Stimulated activated effector memory CD8-positive, alpha-beta T cell treated with anti-CD3 and anti-CD28 coated beads, Interleukin-12 subunit alpha, Interleukin-12 subunit beta, amount 100 ng/mL, for 72 hours (primary cell): ENCODE data around the gene LMO7.
A peak's percentile ranks its signal among the peaks of the same experiment; 100 is the strongest.

Experiments used
- ATAC-seq: fragments of 150-1000 bp; cut with Tn5 transposase; 2 replicates; pipeline ENCODE4 v1.10.0; 2021
- DNase-seq, 2 donors: peaks; one replicate each; pipeline ENCODE4 v3.0.0; 2021 to 2022; ENCODE audit warnings: low spot score in 2 of 2
- H3K27ac Mint-ChIP-seq: one replicate; pipeline ENCODE4 v1.8.0; 2022; ENCODE audit warnings: mild to moderate bottlenecking, mixed read lengths
- H3K36me3 Mint-ChIP-seq: one replicate; pipeline ENCODE4 v1.8.0; 2022; ENCODE audit warnings: mild to moderate bottlenecking, mixed read lengths
- H3K4me1 Mint-ChIP-seq: one replicate; pipeline ENCODE4 v1.8.0; 2022; ENCODE audit warnings: mixed read lengths
- H3K4me3 Mint-ChIP-seq: one replicate; pipeline ENCODE4 v1.8.0; 2022; ENCODE audit warnings: mild to moderate bottlenecking, mixed read lengths
- H3K9me3 Mint-ChIP-seq: one replicate; pipeline ENCODE4 v1.8.0; 2022; ENCODE audit warnings: mixed read lengths

Gene LMO7

DNA sequence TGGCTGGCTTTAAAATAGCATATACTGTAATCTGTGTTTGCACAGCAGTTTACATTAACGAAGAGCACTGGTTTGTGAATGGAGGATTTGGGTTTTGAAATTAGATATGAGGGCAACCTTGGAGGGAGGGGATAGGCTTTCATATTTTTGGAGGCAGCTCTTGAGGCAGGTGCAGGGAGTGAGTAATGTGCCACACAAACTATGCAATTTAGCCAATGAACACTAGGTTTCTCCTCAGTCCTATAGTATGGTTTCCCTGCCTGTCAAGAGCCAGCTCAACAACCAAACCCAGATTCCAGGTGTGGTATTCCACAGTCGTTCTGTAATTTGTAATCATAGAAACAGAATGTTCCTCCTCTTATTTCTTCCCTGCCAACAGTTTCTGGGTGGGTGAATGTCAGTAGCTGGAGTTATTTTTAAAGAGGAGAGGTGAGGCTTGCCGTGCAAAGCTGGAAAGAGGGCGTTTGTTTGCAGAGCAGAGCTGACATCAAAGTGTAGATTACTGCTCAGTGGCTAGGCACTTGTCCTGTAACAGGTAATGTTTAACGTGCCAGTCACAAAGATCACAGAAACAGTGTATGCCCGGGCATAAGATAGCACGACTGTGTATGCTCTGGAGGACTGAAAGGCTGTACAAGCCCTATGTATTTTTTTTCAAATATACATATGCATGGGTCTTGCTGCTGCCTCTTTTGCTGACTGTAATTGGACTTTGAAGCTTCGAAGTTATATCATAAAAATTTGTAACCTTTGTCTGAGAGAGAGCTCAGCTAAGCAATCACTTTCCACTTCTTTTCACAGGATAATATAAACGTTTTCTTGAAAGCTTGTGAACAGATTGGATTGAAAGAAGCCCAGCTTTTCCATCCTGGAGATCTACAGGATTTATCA is 124.2 kb downstream of the LMO7 start:
- Mint-ChIP-seq H3K4me1 (peaks cover 17% of the 10 kb centered on the region), H3K36me3 (no peaks in the 10 kb centered on the region), H3K4me3 (peak overlapping the region; percentile 22), H3K27ac (no peak overlapping the region), H3K9me3 (no peaks in the 10 kb centered on the region)
- ATAC-seq (no peak), DNase-seq (no peak)

DNA sequence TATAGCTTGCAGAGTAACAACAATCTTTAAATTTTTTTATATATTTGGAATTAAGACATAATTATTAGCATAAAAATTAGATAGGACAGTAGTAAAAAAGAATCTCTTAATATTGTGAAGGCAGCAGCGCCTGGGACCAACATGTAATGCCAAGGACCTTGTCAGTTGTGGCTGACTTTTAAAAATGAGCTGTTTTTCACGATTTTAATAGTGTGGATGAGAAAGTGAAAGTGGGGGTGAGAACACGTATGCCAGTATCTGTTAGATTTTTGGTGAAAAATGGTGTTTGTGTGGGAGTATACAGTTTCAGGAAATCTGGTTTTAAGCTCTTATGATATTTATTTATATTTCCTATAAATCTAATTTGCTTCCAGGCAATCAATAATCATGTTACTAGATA is 125.2 kb downstream of the LMO7 start:
- Mint-ChIP-seq H3K27ac (peak overlapping the region; percentile 85), H3K4me3 (peak overlapping the region; percentile 49), H3K9me3 (peaks cover 2% of the 10 kb centered on the region), H3K4me1 (peaks cover 17% of the 10 kb centered on the region), H3K36me3 (no peaks in the 10 kb centered on the region)
- DNase-seq (no peak), ATAC-seq (peak; percentile 65)

DNA sequence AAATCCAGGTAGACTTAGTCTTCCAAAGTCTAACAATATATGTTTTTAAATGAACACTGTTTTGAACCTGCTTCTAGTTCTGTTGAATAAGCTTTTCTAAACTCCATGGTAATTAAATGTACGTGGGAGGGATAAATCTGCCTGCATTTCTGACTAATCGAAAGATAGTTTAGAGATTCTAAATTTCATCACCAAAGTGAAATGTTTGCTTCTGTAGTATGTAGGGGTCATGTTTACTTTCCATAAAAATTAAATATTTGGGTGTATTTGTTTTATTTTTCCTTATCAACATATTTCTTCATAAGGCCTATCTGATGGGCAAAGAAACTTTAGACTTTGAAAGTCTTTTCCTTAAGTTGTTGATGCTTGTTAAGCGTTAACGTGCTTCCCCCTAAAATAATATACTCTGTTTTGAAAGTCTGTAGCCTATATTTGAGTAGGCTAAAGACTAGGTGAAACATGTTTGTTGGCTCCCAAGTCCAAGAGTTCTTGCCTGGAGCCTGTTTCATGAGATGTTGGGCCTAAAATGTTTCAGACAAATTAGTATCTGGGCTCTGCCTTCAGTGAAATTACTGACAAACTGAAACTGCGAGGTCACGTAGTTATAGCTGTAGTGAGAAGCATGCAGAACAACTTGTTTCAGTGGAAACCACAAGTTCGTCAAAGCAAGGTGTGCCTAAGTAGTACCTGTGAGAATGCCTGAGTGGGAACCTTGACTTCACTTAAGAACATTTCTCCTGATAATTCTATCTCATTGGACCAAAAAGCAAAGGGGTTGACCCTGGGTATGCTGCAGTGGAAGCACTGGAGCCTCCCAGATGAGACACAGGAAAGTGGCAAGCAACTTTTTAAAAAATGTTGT is 126.2 kb downstream of the LMO7 start:
- DNase-seq: no peak
- ATAC-seq: peak; percentile 93
- Mint-ChIP-seq H3K27ac (peak overlapping the region; percentile 85), H3K36me3 (no peaks in the 10 kb centered on the region), H3K9me3 (peaks cover 2% of the 10 kb centered on the region), H3K4me1 (peaks cover 17% of the 10 kb centered on the region), H3K4me3 (peak overlapping the region; percentile 49)

DNA sequence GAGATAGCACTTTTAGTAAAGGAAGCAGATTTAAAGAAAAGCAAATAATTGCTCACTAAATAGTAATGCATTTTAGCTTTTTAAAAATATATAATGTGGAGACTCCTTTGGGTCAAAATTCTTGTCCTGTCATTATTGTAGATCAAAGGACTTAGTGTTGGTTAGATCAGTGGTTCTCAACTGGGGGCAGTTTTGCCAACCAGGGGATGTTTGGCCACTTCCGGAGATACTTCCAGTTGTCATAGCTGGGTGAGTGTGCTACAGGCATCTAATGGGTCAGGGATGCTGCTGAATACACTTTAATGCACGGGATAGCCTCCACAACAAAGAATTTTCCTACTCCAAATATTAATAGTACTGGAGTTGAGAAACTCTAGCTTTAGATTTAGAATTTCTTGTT is 126.8 kb downstream of the LMO7 start:
- peaks cover 17% of the 10 kb centered on the region for H3K4me1 Mint-ChIP-seq
- H3K4me3 Mint-ChIP-seq: peak overlapping the region; percentile 49
- no peak for DNase-seq

DNA sequence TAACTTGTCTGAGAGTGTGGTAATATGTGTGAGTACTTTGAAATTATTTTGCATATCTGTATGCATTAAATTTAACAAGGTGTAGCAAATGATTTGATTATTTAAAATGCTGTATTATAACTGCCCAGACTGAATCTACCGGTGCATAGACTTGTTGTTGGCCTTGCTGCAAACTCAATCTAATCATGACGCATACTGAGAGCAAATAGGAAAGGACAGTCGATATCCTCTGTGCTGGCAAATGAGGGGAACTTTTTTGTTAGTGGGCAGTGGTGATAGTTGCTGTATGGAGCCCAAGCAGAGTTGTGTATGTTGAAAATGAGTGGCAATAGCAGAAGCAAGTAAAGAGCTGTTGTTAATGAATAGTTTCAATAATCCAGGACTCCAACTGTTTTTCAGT is 127.4 kb downstream of the LMO7 start:
- no peak for DNase-seq
- peaks cover 17% of the 10 kb centered on the region for H3K4me1 Mint-ChIP-seq
- no peak for ATAC-seq
- H3K9me3 Mint-ChIP-seq: peaks cover 2% of the 10 kb centered on the region
- H3K4me3 Mint-ChIP-seq: no peak overlapping the region
- no peaks in the 10 kb centered on the region for H3K36me3 Mint-ChIP-seq
- no peak overlapping the region for H3K27ac Mint-ChIP-seq

More for the DNA sequence above, 126.8 kb downstream of the LMO7 start:
- Mint-ChIP-seq H3K27ac (peak overlapping the region; percentile 85), H3K36me3 (no peaks in the 10 kb centered on the region), H3K9me3 (peaks cover 2% of the 10 kb centered on the region)
- ATAC-seq: no peak

DNA sequence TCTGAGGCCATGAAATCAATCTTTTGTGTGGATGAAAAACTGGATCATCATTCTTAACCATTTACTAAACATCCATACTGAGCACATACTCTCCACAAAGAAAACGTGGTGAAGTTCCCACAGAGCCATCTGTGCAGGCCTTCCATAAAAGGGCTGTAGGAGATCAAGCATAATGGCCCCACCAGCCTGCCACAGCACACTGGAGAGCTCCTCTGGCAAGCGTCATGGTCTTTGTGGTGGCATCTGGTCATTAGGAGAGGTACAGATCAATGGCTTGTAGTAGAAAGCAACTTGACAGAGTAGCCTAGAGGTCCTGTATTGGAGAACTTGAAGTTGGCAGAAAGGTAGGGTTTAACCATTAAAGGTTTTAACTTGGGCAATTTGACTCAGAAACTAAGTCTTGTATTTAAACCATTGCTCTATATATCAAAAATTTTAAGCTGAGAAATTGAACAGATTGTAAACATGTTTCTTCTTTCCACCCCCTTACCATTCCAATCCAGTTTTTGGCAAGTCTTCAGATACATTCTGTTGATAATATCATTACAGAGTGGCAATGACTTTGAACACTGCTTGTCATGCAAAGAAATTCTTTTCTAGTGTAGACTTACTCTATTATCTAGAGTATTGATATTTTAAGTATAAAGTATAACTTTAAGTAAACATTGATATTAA is 128.3 kb downstream of the LMO7 start:
- ATAC-seq (no peak), DNase-seq (no peak)
- Mint-ChIP-seq H3K36me3 (no peaks in the 10 kb centered on the region), H3K4me1 (peaks cover 17% of the 10 kb centered on the region), H3K9me3 (peaks cover 2% of the 10 kb centered on the region), H3K4me3 (no peak overlapping the region), H3K27ac (no peak overlapping the region)

DNA sequence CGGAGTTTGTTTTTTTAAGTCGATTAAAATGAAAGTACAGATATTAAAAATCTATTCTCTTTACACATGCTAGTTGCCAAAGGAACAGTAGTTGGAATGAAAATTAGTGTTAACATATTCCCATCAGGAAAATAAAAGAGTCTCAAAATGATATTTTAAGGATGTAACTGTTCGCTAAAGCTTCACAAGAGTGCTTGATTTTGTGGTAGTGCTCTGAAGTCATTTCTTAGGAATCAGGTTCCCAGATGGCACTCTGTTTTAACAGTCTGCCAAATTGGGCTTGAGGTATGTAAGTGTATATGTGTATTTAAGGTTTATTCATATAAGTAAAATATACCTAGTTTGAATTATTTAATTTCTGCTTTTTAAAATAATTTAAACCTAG is 128.8 kb downstream of the LMO7 start:
- H3K9me3 Mint-ChIP-seq: peaks cover 2% of the 10 kb centered on the region
- peaks cover 17% of the 10 kb centered on the region for H3K4me1 Mint-ChIP-seq
- H3K4me3 Mint-ChIP-seq: no peak overlapping the region
- ATAC-seq (no peak), DNase-seq (no peak)
- no peaks in the 10 kb centered on the region for H3K36me3 Mint-ChIP-seq
- H3K27ac Mint-ChIP-seq: no peak overlapping the region

DNA sequence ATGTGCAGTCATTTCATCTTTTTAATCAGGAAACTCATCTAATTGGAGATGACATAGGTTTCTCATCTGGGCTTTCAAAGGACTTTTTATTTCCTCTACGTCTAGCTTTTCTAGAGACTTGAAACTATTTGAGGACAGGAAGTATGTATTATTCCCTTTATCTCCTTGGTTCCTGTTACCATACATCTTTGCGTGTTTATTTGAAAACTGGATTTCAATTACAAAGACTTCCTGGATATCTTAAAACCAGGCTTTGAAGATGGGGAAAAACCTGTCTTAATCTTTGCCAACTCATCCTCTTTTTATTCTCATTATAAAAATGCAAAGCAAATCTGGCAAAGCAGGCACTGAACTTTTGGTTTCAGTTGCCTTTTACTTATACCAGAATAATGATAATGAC is 130.5 kb downstream of the LMO7 start:
- Mint-ChIP-seq H3K4me3 (no peak overlapping the region), H3K4me1 (peaks cover 11% of the 10 kb centered on the region)
- no peak for ATAC-seq

DNA sequence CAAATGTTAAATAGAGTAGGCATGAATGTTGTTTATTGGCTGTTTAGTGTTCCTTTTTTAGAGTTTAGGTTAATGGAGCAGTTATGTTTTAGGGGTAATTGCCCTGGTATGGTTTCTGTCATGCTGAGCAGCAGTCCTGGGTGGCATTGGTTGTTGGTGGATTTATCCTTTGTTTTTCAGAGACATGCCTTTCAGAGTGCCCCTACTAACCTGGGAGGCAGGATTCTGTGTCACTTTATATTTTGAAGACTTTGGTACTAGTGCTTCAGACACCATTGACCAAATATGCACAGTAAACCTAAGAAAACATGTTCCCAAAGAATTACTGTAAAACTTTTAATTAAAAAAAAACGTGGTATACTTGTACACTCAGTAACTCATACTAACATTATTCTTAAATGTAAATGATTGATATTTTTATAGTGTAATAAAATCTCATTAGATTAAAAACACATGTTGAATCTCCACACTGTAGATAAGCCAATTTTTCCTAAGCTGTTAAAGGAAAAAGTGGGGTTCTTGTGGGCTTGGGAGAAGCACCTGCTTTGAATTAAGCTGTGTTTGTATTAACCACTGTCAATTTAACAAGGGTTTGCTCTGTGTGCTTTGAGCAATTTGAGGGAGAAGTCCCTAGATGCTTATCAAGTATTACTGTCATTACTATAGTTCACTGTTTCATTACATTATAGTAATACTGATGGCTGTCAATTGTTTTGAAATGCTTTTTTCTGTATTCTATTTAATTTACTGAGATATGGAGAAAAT is 133.2 kb downstream of the LMO7 start:
- no peaks in the 10 kb centered on the region for H3K4me1 Mint-ChIP-seq
- H3K9me3 Mint-ChIP-seq: peaks cover 5% of the 10 kb centered on the region
- H3K27ac Mint-ChIP-seq: no peak overlapping the region
- DNase-seq (no peak), ATAC-seq (no peak)
- no peak overlapping the region for H3K4me3 Mint-ChIP-seq
- H3K36me3 Mint-ChIP-seq: no peaks in the 10 kb centered on the region

More for the DNA sequence above, 130.5 kb downstream of the LMO7 start:
- no peaks in the 10 kb centered on the region for H3K36me3 Mint-ChIP-seq
- DNase-seq: no peak
- H3K27ac Mint-ChIP-seq: no peak overlapping the region
- peaks cover 2% of the 10 kb centered on the region for H3K9me3 Mint-ChIP-seq

DNA sequence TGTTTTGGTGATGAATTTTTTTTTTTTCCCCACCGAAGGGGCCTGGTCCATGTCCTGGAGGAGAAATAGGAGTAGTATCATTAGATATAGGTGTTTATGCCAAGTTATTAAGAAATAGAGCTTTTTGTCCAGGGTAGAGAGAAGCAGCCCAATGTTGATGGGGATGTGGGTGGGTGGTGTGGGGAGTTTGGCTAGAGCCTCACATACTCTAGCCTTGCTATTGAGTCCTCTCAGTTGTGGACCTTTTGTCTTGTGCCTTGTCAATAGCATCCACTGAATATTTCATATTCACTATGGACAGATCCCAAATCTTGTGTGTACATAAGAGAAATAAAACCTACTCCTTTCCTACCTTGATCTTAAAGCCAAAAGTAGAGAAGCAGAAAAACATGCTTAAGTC is 134.0 kb downstream of the LMO7 start:
- Mint-ChIP-seq H3K27ac (no peak overlapping the region), H3K4me1 (no peaks in the 10 kb centered on the region), H3K9me3 (peaks cover 5% of the 10 kb centered on the region), H3K4me3 (no peak overlapping the region), H3K36me3 (no peaks in the 10 kb centered on the region)
- DNase-seq (no peak), ATAC-seq (no peak)

DNA sequence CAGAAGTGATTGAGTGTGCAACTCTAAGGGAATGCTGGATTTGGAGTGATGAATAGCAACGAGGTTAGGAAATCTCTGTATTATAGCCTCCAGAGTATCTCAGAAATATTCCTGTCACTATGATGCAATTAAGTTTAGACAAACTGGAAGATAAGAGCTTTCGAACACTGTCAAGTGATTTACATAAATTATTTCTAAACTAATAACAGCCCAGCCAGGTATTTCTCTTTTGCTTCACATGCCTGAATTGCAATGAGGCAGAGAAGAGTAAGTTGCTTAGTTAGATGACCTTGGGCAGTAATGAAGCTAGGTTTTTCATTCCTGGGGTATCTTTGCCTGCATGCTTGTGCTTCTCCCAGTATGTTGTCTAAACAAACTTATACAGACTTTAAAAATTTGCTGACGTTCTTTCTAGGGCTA is 134.5 kb downstream of the LMO7 start:
- Mint-ChIP-seq H3K36me3 (no peaks in the 10 kb centered on the region), H3K9me3 (peaks cover 5% of the 10 kb centered on the region), H3K4me1 (no peaks in the 10 kb centered on the region), H3K4me3 (no peak overlapping the region), H3K27ac (no peak overlapping the region)
- ATAC-seq (no peak), DNase-seq (no peak)

DNA sequence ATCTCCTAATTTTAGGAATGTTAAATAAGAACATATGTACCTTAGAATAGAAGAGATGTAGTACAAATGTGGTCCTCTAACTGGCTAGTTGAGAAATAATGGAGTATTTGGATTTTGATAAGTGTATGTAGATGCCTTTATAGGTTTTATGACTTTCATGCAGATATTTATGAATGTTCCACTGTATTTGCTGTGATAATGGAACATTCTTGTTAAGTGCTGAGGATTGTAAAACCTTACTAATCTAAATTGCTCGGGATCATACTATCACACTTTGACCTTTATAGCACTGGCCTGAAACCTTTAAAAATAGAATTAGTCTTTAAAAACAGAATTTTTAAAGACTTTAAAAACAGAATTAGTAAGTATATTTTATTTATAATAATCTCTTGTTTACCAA is 135.1 kb downstream of the LMO7 start:
- Mint-ChIP-seq H3K9me3 (peaks cover 3% of the 10 kb centered on the region), H3K27ac (no peak overlapping the region), H3K36me3 (no peaks in the 10 kb centered on the region), H3K4me3 (no peak overlapping the region), H3K4me1 (no peaks in the 10 kb centered on the region)
- no peak for ATAC-seq
- DNase-seq: no peak

DNA sequence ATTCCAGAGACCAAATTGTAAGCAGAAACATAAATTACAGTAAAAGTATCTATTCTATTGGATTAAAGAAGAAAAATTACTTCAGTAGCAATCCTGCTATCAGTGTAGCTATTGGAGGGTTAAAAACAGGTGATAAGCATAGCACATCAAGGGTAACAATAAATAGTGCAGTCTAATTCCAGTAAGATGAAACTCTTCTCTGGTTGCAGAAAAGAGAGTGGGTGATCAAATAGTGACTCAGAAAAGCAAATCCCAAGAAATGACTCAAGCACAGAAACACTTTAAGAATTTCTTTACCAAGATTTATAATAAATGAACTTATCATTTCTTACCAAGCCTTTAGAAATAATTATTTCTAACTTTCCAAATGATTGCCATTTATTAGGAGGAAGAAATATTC is 135.7 kb downstream of the LMO7 start:
- Mint-ChIP-seq H3K4me1 (no peaks in the 10 kb centered on the region), H3K9me3 (peaks cover 3% of the 10 kb centered on the region), H3K36me3 (no peaks in the 10 kb centered on the region), H3K27ac (no peak overlapping the region), H3K4me3 (no peak overlapping the region)
- DNase-seq (no peak), ATAC-seq (peak; percentile 63)

DNA sequence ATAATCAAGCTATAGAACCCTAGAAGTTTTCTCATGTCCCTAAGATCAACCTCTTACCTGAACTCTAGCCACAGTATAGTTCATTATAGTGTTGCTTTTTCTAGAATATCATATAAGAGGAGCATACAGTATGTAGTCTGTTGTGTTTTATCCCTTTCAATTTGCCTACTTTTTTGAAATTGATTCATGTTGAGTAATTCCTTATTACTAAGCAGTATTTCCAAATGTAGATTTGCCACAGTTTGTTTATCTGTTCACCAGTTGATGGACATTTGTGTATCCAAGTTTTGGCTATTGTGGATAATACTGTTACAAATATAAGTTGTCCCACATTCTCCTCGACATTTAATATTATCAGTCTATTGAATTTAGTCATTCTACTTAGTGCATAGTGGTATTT is 138.0 kb downstream of the LMO7 start:
- ATAC-seq (no peak), DNase-seq (no peak)
- Mint-ChIP-seq H3K27ac (no peak overlapping the region), H3K4me3 (no peak overlapping the region), H3K4me1 (no peaks in the 10 kb centered on the region), H3K36me3 (no peaks in the 10 kb centered on the region), H3K9me3 (peaks cover 7% of the 10 kb centered on the region)

DNA sequence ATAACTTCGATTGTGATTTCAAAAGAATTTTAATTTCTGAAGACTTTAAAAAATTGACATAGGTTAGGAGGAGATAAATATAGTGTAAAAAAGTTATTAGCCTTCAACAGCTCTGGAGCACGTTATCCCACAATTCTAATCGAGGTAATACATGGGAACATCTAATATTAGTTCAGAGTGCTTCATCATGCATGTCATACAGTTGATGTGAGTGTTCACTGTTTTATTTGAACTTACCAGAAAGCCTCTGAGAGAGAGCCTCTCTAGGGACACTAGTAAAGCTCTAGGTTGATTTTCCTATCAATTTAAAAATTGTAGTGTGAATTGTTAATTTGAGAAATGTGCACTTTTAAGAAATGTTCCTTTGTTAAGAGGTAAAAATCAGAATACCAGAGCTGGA is 140.4 kb downstream of the LMO7 start:
- Mint-ChIP-seq H3K9me3 (peaks cover 16% of the 10 kb centered on the region), H3K4me1 (no peaks in the 10 kb centered on the region), H3K4me3 (no peak overlapping the region), H3K27ac (no peak overlapping the region), H3K36me3 (no peaks in the 10 kb centered on the region)
- ATAC-seq: no peak
- DNase-seq: no peak
